ENCODE results near the gene USP40.

The USP40 gene

DNA sequence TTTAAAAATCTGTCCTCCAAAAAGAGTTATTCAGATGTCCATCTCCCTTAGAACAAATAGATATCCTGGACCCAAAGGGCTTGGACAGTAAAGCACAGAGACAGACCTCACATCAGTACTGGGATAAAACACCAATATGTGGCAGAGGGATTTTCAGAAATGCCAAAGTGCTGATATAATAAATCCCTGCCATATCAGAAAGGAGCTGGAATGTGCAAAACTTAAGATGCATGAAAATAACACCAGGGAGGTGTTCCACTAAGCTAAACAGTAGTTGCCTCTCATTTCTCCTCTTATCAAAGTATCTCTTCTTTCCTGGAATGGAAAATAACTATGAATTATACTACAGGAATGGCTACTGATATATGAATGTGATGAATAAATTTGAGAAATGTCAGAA is 13.2 kb downstream of the USP40 start:
- no peak for DNase-seq (ENCODE audit: low read depth)

- DNase-seq (ENCODE audit: low read depth): no peak
These were observed 15.1 kb downstream of the USP40 start for GRCh38 chr2:233551491-233551890.

DNA sequence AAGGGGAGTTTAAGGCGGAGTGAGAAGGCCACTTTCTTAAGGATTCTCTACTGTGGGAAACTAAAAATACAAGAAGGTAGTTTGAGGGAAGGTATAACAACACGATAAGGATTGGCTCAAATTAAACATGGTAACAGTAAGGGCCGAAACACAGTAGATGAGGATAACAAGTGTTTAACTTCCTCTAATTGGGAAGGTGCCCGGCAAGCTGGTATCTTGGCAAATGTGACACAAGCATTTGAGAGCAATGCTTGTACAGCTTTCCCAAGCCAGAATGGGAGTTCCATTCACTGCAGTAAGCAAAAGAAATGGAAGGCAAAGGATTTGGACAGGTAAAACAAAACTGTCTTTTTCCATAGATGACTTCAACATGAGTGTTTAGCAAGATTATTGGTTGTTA is 19.8 kb downstream of the USP40 start:
- no peak for DNase-seq (ENCODE audit: low read depth)

- no peak for DNase-seq (ENCODE audit: low read depth)
These were observed 20.5 kb downstream of the USP40 start for GRCh38 chr2:233546101-233546500.

- no peak for DNase-seq (ENCODE audit: low read depth)
These were observed 22.4 kb downstream of the USP40 start for GRCh38 chr2:233544200-233544610.

- DNase-seq (ENCODE audit: low read depth): no peak
These were observed 24.1 kb downstream of the USP40 start for GRCh38 chr2:233542507-233542906.

GRCh38 chr2:233538741-233539140 is 27.8 kb downstream of the USP40 start:
- DNase-seq (ENCODE audit: low read depth): no peak

GRCh38 chr2:233535271-233535670 is 31.3 kb downstream of the USP40 start:
- DNase-seq (ENCODE audit: low read depth): no peak

GRCh38 chr2:233532971-233533370 is 33.6 kb downstream of the USP40 start:
- no peak for DNase-seq (ENCODE audit: low read depth)

GRCh38 chr2:233531955-233532354 is 34.6 kb downstream of the USP40 start:
- no peak for DNase-seq (ENCODE audit: low read depth)

DNA sequence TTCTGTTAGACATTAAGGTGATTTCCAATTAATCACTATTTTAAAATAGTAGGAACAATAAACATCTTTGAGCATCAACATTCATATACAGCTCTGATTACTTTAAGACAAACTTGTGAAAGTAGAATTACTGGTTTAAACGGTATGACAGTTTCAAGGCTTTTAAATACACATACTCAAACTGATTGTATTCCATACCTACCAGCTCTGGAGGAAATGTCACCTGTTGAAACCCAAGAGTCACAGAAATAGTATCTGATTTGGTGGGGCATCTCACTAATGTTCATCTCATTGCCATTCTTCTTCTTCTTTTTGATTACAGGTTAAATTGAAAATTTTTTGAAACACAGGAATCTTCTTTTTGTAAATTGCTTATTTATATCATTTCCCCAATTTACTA is 36.2 kb downstream of the USP40 start:
- no peak for DNase-seq (ENCODE audit: low read depth)

- DNase-seq (ENCODE audit: low read depth): no peak
These were observed 38.4 kb downstream of the USP40 start for GRCh38 chr2:233528182-233528581.

DNA sequence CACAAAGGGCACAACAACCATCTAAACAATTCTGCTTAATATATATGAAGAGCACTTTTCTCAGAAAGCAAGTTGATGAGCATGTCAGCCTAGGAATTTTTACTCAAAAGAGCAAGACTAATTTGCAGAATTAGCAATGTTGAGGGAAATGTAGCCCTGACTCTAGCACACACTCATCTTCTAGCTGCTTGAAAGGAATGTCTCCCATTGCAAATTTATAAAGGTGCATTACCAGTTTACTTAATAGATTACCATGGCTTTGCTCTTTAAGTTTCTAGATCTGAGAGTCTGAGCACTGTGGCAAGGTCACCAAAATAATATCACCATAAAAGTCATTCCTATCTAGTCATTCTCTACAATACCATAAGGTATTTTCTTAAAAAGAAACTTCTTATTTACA is 40.8 kb downstream of the USP40 start:
- DNase-seq (ENCODE audit: low read depth): no peak

GRCh38 chr2:233519787-233520611 is 46.6 kb downstream of the USP40 start:
- no peak for DNase-seq (ENCODE audit: low read depth)

DNA sequence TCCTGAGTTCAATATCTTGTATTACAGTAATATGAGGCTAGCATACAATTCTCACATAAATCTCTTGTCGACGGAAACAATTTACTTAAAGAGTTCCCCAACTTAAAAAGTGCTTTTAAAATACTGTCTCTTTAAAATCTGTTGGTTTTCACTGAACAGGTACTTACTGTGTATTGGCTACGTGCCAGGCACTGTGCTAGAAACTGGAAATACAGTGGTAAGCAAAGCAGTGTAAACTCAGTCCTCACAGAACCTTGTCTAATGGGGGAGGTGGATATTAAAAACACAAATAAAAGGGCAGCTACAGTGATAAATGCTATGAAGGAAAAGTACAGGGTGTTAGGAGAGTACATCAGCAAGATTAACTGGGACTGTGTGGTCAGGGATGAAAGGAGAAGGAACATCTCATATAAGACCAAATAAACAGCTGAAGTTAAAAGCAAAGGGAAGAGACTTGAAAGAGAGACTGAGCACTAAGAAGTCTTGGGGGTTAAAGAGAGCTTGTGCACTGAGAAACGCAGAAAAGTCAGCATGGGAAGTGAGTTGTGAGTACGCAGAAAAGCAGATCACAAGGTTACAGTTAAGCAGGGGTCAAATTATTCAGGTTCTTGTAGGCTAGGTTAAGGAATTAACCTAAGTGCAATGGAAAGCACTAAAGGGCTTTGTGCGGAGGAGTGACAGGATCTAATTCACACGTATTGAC is 52.5 kb downstream of the USP40 start:
- DNase-seq (ENCODE audit: low read depth): no peak

GRCh38 chr2:233503947-233504637 is 62.5 kb downstream of the USP40 start:
- no peak for DNase-seq (ENCODE audit: low read depth)

DNA sequence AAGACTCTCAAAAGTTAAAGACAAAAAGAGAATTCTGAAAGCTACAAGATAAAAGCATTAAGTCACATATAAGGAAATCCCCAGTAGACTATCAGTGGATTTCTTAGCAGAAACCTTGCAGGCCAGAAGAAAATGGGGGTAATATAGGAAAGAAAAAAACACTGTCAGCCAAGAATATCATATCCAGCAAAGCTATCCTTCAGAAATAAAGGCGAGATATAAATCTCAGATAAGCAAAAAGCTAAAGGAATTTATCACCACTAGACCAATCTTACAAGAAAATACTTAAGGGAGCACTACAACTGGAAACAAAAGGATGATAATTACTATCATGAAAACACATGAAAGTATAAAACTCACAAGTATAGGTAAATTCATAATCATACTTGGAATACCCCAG is 63.1 kb downstream of the USP40 start:
- no peak for DNase-seq (ENCODE audit: low read depth)

- no peak for DNase-seq (ENCODE audit: low read depth)
These were observed 65.1 kb downstream of the USP40 start for GRCh38 chr2:233501198-233502076.

GRCh38 chr2:233499928-233500327 is 66.7 kb downstream of the USP40 start:
- no peak for DNase-seq (ENCODE audit: low read depth)

DNA sequence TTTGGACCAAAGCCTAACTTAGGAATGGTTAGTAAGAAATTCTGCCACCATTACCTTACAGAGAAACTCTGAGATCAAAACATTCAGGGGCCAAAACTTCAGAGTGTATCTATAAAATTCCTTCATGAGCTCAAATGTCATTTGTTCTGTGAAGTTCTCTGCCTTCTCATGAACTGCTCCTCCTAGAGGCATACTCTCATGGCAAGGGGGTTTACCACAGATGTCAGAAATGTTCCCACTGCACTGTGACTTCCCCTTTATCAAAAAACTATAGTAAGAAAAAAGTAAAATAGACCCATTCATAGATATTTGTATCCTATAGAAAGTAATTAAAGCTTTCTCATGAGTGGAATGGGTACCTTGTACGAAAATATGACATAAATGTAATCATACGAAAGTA is 68.5 kb downstream of the USP40 start:
- no peak for DNase-seq (ENCODE audit: low read depth)

GRCh38 chr2:233497692-233498091 is 68.9 kb downstream of the USP40 start:
- no peak for DNase-seq (ENCODE audit: low read depth)

All from stimulated activated CD8-positive, alpha-beta memory T cell treated with anti-CD3 and anti-CD28 coated beads, Interleukin-15, amount 100 ng/mL, for 1 hour (primary cell).